Testis (tissue), 2 donors: ENCODE measurements around the gene FGF21.

Experiments
- POLR2A ChIP-seq: fragments of 450-650 bp; IDR thresholded peaks from one replicate; pipeline ENCODE4 v1.6.1; 2017; ENCODE audit warnings: antibody characterized with exemption, mild to moderate bottlenecking, moderate library complexity
- TF ChIP-seq, protein P1 (sequence below), 3 experiments: fragments of 450-650 bp in 2 of 3; fragments of 200-600 bp in 1 of 3; sonication (generic) in 1 of 3; IDR thresholded peaks; one replicate each; pipeline ENCODE4 v1.5.1; 2016 to 2019; ENCODE audit warnings: antibody characterized with exemption in 3 of 3, mild to moderate bottlenecking in 2 of 3, moderate library complexity in 1 of 3

DNA sequence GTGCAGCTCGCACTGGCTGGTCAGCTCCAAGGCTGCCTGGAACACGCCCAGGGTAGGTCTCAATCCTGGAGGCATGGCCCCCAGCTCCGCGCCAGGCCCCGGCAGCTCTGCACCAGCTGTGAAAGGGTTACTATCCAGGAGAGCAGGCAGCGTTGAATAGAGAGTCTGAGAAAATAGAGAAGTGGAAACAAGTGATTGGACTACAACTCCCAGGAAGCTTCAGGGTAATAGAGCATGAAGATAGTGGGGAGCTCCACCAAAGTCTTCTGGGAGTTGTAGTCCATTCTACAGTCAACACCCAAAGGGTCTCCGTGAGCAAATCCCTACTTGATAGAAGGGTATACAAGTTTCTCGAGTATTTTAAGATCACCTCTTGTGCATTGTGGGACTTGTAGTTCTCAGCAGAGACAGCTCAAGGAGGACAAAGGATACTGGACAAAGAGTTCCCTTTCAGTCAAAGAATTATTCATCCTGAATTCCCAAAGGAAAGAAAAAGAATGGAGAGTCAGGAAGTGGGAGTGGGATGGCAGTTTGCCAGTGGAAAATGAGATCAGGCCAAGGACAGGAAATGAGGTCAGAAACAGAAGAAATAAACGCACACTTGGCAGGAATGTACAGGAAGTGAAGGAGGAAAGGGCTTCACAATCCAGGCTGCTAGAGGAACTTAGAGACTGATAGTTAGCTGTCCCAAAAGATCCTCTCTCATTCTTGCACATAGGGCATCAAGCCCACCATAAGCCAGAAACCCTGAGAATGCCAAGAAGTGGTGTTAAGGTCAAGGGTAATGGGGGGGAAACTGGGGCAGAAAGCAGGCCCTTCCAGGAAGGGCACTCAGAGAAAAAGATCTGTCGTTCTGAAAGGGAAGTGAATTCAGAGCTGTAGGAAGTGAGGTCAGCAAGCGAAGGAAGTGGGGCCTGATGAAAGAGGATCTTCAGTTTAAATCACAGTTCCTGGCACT, 30.2 kb upstream of the FGF21 start:
- TF ChIP-seq, protein P1, sequence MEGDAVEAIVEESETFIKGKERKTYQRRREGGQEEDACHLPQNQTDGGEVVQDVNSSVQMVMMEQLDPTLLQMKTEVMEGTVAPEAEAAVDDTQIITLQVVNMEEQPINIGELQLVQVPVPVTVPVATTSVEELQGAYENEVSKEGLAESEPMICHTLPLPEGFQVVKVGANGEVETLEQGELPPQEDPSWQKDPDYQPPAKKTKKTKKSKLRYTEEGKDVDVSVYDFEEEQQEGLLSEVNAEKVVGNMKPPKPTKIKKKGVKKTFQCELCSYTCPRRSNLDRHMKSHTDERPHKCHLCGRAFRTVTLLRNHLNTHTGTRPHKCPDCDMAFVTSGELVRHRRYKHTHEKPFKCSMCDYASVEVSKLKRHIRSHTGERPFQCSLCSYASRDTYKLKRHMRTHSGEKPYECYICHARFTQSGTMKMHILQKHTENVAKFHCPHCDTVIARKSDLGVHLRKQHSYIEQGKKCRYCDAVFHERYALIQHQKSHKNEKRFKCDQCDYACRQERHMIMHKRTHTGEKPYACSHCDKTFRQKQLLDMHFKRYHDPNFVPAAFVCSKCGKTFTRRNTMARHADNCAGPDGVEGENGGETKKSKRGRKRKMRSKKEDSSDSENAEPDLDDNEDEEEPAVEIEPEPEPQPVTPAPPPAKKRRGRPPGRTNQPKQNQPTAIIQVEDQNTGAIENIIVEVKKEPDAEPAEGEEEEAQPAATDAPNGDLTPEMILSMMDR (IDR thresholded peaks at IDR 0.05) = no peak
- no peak for TF ChIP-seq POLR2A
